DMS153 treated with DMSO at 0.1 percent for 48 hours (cell line): Measurements from ENCODE around the gene AMELY.
"Not testable (repeated sequence)": the region's sequence is repeated elsewhere in the genome, so short reads cannot be mapped to it uniquely, and the experiment has no call there.

ENCODE experiments used
- DNase-seq: peaks from one replicate; lab custom pipeline; 2025; ENCODE audit not compliant: unreplicated experiment; lab: John Stamatoyannopoulos, UW

The AMELY gene

DNA sequence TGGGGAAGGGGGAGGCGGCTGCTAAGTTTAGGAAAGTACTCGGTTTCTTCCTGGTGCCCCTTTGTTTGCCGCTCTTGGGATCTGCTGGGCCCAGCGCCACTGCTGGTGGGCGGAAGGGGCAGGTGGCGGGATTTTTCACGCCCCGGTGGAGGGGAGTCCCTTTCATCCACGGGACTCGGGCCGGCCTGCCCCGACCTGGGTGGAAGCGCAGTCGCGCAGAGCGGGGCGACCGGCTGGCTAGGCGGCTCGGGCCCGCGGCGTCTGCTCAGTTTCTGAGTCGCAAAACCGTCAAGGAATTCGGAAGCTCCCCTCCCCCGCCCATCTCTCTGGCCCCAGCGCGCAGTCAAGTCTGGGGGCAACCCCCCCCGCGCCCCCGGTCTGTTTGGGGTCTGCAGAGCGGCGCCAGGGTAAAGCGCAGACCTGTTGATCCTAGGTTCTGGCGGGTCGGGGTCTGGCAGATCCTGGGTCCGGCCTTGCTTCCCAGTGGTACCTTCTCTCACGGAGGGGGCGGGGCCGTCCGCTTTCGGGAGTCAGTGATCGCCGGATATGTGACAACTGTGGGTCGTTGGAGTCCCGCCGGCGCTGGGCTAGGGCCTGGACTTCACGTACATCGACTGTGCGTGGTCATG is at the start of gene AMELY:
Gene AMELY (minus strand): TSS at position 500 of the 629 bp plus-strand sequence. CDS start 39,144 bp downstream, outside the sequence.
- no peak for DNase-seq

DNA sequence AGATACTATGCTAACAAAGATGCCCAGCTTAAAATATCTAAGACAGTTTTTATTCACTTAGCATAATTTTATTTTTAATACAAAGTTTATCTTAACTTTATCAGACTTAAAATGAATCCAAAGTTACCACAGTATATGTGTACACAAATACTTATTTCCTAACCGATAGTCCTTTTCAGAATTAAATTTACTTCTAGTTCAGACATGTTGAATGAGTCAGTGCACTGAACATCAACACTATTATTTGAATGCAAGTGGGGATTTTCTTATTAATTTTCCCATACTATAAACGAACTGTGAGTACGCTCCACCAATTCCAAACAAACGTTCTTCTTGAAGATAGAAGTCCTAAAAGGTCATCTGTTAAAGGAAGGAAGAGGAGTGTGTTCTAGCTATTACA is 38.4 kb upstream of the AMELY start:
- no peak for DNase-seq

DNA sequence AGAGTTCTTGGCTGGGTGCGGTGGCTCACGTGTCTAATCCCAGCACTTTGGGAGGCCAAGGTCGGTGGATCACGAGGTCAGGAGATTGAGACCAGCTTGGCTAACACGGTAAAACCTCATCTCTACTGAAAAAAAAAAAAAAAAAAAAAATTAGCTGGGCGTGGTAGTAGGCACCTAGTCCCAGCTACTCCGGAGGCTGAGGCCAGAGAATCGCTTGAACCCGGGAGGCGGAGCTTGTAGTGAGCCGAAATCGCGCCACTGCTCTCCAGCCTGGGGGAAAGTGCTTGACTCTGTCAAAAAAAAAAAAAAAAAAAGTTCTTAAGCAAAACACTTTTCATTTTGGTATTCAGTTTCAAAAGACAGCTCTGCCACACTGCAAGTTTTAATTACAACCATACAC is 36.8 kb upstream of the AMELY start:
- no peak for DNase-seq

DNA sequence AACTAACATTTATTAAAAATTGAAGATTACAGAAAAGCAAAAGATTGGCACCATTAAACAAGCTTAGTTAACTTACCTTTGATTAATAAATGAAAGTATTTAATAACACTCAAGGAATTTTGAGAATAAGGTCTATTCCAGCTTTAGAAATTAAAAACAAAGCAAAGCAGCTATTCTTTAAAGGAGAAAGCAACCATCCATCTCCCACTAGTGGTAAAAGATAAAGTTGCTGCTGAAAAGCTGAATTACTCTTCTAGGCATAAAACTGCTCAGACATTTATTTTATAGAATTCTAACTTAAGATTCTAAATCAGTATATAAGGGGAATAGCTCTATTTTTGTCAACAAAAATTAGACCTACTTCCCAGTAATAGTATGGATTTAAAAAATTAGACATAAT is 36.1 kb upstream of the AMELY start:
- DNase-seq: no peak

DNA sequence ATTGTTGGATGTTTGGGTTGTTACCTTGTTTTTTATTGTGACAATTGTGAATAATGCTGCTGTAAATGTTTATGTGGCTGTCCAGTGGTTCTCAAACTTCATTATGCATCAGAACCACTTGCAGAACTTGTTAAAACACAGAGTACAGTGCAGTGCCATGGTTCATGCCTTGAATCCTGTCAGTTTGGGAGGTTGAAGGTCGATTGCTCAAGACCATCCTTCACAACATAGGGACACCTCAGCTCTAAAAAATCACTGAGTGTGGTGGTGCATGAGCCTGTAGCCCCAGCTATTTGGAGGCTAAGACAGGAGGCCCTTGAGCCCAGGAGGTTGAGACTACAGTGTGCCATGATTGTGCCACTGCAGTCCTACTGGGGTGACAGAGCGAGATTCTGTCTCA is 23.9 kb upstream of the AMELY start:
- DNase-seq: no peak

DNA sequence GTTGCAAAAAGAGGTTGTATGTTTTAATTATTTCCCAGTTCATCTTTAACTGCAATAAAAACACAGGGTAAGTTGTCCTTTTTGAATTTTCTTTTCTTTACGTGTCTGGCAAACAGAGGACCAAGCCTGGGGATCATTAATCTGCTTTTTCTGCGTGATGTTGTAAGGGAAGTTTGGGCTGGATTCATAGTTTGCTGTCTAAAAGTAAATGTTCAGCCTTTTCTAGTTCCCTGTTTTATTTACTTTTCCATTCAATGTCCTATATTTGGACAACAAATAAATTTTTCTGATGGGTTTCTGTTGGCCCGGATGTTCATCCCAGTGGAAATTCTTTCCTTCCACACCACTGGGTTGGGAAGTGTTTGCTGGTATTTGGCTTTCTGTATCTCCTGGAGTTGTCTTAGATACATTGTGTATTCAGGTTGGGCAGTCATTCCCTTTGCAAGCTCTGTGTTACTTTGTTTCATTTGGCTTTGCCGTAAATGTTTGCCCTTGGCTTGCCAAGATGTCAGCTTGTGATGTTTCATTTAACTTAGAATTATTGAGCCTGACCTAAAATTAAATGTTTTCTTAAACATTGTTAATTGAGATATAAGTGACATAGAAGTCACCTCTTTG is 20.3 kb upstream of the AMELY start:
- no peak for DNase-seq

DNA sequence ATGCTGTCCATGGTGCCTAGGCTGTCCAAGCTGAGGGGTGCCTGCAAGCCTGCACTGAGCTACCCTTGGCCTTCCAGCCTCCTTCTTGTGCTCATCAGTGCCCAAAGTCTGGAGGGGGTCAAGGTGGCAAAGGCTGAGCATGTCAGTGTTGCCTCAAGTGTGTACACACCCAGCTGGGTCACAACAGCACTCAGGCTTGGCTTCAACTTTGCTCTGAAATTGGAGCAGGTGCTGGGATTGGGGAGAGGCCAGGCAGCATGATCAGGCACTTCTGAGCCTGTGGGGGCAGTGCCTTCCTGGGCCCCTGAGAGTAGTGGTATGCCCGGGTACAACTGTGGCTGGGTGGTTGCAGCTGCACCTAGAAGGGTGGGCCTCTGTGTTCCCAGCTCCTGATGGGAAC is 17.7 kb upstream of the AMELY start:
- DNase-seq: no peak

DNA sequence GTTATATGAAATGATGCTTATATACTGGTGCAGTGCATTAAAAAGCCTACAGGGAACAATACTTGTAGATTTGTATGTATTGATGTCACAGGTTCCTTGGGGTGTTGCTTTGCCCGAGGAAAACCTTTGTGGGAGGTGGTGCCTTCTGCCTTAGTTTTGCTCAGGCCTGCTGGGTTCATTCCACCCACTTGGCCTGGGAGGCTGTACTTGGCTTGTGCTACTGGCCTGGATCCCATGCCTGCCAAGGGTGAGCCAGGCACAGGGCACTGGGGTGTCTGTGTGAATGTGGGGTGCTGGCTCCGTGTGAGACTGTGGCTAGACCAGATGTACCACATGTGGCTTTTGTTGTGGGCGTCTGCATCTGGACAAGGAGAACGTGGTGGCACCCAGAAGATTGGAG is 16.7 kb upstream of the AMELY start:
- DNase-seq: no peak

- no peak for DNase-seq
Observed at GRCh38 chrY:6921061-6921460, 9.5 kb upstream of the AMELY start.

DNA sequence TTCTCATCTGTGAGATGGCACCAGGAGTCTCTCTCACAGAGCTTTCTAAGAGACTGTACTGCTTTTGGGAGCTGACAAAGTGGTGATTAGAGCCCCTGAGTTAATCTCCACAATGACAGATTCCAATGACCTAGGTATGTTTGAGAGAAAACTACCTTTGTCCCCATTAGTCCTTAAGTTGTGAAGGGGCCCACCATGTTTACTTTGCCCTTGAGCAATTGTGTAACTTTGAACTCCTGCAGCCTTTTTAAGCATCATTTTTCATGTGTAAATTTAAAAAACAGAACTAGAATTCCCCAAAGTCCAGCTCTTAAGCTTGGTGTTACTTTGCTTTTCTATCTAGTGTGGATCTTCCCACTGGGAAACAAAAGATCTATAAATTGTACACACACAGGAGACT is 1.8 kb upstream of the AMELY start:
- DNase-seq: no peak

GRCh38 chrY:6910372-6911252 is 940 bp downstream of the AMELY start, which contains the start of gene TBL1Y:
TBL1Y (plus strand) TSS chrY:6910697; CDS start chrY:7025085, 114,388 bp downstream.
- DNase-seq: no peak

DNA sequence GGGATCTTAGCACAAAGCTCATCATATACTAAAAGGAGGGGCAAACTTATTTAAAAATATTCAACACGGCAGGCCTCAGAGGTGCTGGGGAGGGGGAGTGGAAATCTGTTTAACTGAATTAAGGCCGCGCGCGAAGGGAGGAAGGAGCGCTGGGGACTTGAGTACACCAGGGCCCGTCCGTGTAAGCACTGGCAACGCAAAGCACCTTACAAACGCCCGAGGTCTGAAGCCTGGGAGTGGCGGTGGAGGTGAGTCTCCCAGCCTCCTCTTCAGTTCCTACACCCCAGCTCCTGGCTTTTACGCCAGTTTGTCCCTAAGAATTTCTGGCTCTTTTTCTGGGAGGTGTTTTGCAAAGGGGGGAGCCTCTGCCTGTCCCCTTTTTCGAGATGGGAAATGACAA is 1.7 kb downstream of the AMELY start:
- DNase-seq: no peak

DNA sequence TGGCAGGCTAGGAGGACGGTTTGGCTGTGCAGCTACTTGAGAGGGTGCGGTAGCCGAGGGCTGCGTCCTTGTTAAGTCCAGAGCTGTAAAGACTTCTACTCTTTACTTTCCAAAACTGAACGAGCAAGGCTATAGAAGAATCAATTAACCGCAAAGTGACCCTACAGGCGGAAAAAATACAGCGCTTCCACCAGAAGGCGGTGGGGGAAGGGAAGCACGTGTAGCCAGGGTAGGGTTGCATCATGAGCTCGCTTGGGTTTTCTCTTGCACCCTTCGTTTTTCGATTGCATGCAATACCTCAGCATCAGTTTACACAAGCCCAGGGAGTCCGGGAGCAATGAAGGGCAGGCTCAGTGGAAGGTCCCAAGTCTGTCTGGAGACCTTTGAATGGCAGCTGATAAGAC is 2.4 kb downstream of the AMELY start:
- no peak for DNase-seq

DNA sequence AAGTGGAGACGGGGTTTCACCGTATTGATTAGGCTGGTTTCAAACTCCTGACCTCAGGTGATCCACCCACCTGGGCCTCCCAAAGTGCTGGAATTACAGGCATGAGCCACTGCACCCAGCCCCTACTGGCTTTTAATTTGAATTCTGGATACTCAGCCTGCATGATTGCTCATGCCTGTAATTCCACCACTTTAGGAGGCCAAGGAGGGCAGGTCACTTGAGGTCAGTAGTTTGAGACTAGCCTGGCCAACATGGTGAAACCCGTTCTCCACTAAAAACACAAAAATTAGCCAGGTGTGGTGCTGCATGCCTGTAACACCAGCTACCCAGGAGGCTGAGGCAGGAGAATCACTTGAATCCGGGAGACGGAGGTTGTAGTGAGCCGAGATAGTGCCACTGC is 3.5 kb downstream of the AMELY start:
- DNase-seq: not testable (repeated sequence)

DNA sequence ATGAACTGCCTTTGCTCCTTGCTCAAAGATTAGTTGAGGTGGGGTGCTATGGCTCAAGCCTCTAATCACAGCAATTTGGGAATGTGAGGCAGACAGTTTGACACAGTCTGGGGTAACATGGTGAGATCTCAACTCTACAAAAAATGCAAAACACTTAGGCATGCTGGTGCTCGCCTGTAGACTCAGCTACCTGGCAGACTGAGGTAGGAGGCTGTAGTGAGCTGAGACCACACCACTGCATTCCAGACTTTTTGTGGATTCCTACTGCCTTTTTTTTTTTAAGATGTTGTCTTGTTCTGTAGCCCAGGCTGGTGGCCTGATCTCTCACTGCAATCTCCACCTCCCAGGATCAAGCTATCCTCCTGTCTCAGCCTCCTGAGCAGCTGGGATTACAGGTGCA is 4.0 kb downstream of the AMELY start:
- DNase-seq: no peak

- DNase-seq: not testable (repeated sequence)
Observed at GRCh38 chrY:6902116-6902515, 9.4 kb downstream of the AMELY start.

- DNase-seq: no peak
Observed at GRCh38 chrY:6895236-6895635, 16.3 kb downstream of the AMELY start.

DNA sequence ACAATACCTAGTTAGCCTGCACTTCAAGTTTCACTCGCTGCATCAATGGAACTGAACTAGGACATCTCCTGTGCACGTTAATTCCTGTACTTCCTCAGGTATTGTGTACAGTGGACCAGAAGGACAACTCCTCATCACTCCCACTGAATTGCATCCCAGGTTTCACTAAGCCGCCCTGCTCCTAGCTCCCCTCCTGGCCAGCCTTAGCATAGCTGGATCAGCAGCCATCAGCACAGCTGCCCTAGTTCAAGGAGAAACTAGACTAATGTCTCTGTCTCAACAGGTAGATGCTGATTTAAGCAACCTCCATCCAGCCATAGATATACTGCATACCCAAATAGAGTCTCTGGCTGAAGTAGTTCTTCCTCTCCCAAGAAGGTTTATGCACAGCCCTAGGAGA is 17.1 kb downstream of the AMELY start:
- DNase-seq: no peak

- no peak for DNase-seq
Observed at GRCh38 chrY:6849384-6849783, 62.2 kb downstream of the AMELY start.

GRCh38 chrY:6842650-6843049 is 68.9 kb downstream of the AMELY start:
- DNase-seq: not testable (repeated sequence)
